Thyroid gland (tissue), 4 donors: Measurements from ENCODE around the gene RASA1.

Experiments used
- POLR2A ChIP-seq, 2 donors: fragments of 450-650 bp; IDR thresholded peaks; one replicate each; pipeline ENCODE4 v1.6.1; 2017; ENCODE audit warnings: antibody characterized with exemption in 2 of 2, mild to moderate bottlenecking in 2 of 2, moderate library complexity in 1 of 2
- TF ChIP-seq, protein P1 (sequence below), 6 experiments: fragments of 200-600 bp in 3 of 6; fragments of 450-650 bp in 3 of 6; sonication (generic) in 3 of 6; IDR thresholded peaks; one replicate each; pipeline ENCODE4 v1.5.1; 2016 to 2019; ENCODE audit warnings: antibody characterized with exemption in 6 of 6, mild to moderate bottlenecking in 2 of 6, inconsistent platforms in 1 of 6, moderate library complexity in 1 of 6

DNA sequence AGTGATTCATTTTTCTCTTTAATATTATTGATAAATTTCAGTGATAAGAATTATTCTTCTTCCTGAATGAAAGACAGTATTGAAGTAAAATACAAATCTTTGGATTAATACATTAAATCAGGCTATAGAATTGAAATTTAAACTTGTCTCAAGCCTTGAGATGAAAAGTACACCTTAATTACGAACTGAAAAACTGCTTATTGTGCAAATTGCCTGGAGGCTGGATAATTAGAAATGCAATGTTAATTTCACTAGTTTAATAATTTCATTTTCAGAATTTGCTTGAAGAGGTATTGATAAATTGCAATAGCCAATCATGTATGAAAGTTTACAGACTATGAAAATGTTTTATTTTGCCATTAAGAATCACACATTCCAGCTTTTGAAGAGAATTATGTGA is 156.1 kb downstream of the RASA1 start:
- TF ChIP-seq, protein P1, sequence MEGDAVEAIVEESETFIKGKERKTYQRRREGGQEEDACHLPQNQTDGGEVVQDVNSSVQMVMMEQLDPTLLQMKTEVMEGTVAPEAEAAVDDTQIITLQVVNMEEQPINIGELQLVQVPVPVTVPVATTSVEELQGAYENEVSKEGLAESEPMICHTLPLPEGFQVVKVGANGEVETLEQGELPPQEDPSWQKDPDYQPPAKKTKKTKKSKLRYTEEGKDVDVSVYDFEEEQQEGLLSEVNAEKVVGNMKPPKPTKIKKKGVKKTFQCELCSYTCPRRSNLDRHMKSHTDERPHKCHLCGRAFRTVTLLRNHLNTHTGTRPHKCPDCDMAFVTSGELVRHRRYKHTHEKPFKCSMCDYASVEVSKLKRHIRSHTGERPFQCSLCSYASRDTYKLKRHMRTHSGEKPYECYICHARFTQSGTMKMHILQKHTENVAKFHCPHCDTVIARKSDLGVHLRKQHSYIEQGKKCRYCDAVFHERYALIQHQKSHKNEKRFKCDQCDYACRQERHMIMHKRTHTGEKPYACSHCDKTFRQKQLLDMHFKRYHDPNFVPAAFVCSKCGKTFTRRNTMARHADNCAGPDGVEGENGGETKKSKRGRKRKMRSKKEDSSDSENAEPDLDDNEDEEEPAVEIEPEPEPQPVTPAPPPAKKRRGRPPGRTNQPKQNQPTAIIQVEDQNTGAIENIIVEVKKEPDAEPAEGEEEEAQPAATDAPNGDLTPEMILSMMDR (IDR thresholded peaks at IDR 0.05): no peak
- no peak for TF ChIP-seq POLR2A (IDR thresholded peaks at IDR 0.05)
